Fibroblast of lung (primary cell): ENCODE results near the gene TAF5L. TPM values are rescaled to one million over a fixed set of nuclear protein-coding genes. Genes with fewer than 3 reads are reported as not detected.

Experiments
- DNase-seq, 2 donors: peaks; one replicate each; pipeline versions ENCODE4 v3.0.0 to v3.0.0-alpha.2; 2010; ENCODE audit warnings: low read depth in 2 of 2
- H2AFZ ChIP-seq: 2 replicates; pipeline ENCODE4 v1.5.1; 2012; ENCODE audit warnings: low read length, control low read depth, inconsistent platforms
- H3K27ac ChIP-seq: 2 replicates; pipeline ENCODE4 v1.5.1; 2011; ENCODE audit warnings: low read length, control low read depth; ENCODE audit not compliant: insufficient read depth
- H3K27me3 ChIP-seq: 2 replicates; pipeline ENCODE4 v1.5.1; 2011; ENCODE audit warnings: mild to moderate bottlenecking, low read length; ENCODE audit not compliant: control insufficient read depth, insufficient read depth
- H3K36me3 ChIP-seq: 2 replicates; pipeline ENCODE4 v1.5.1; 2011; ENCODE audit warnings: low read length; ENCODE audit not compliant: control insufficient read depth, insufficient read depth
- H3K4me1 ChIP-seq: 2 replicates; pipeline ENCODE4 v1.5.1; 2011; ENCODE audit warnings: low read length; ENCODE audit not compliant: control insufficient read depth, insufficient read depth; ENCODE audit errors: extremely low read depth
- H3K4me2 ChIP-seq: 2 replicates; pipeline ENCODE4 v1.5.1; 2011; ENCODE audit warnings: low read length, control low read depth; ENCODE audit not compliant: insufficient read depth; ENCODE audit errors: extremely low read depth
- H3K4me3 ChIP-seq, 4 experiments: fragments of 200-600 bp in 1 of 4; sonication (generic) in 1 of 4; replicated peaks in 1 of 4; 2 replicates each; pipeline ENCODE4 v1.5.1; 2011 to 2016; ENCODE audit warnings: low read length in 4 of 4, low read depth in 3 of 4, mild to moderate bottlenecking in 3 of 4, control low read depth in 2 of 4, inconsistent platforms in 1 of 4, mixed read lengths in 1 of 4; ENCODE audit not compliant: insufficient read depth in 1 of 4; ENCODE audit errors: control extremely low read depth in 1 of 4
- H3K79me2 ChIP-seq: 2 replicates; pipeline ENCODE4 v1.5.1; 2012; ENCODE audit warnings: mild to moderate bottlenecking, low read length, inconsistent platforms; ENCODE audit not compliant: control insufficient read depth, insufficient read depth
- H3K9ac ChIP-seq: 2 replicates; pipeline ENCODE4 v1.5.1; 2011; ENCODE audit warnings: mild to moderate bottlenecking, low read length, control low read depth; ENCODE audit not compliant: insufficient read depth
- H3K9me3 ChIP-seq: 2 replicates; pipeline ENCODE4 v1.5.1; 2012; ENCODE audit warnings: low read depth, low read length; ENCODE audit not compliant: control insufficient read depth, insufficient read depth
- H4K20me1 ChIP-seq: 2 replicates; pipeline ENCODE4 v1.5.1; 2011; ENCODE audit warnings: low read length; ENCODE audit not compliant: control insufficient read depth, insufficient read depth; ENCODE audit errors: extremely low read depth
- CTCF ChIP-seq, 2 donors: IDR thresholded peaks in 1 of 2; conservative IDR thresholded peaks in 1 of 2; 1 replicate in 1 of 2; 2 replicates in 1 of 2; pipeline ENCODE4 v1.5.1; 2011 to 2012; ENCODE audit warnings: low read length in 2 of 2, control low read depth in 1 of 2, inconsistent platforms in 1 of 2, low read depth in 1 of 2, mild to moderate bottlenecking in 1 of 2
- EZH2 ChIP-seq: IDR thresholded peaks from 2 replicates; pipeline ENCODE4 v1.5.1; 2012; ENCODE audit warnings: low read length, control low read depth, mild to moderate bottlenecking; ENCODE audit errors: missing control alignments
- polyA plus RNA-seq, 2 donors: library from polyadenylated mRNA; depleted of rRNA in 1 of 2; stranded (reverse) in 1 of 2; unstranded in 1 of 2; fragments of >200 nt; gene quantifications; 2 replicates each; pipeline ENCODE4 v1.2.1, GENCODE V29; 2011 to 2012; ENCODE audit warnings: missing spikeins in 1 of 2
- total RNA-seq: library from RNA; depleted of rRNA; stranded (reverse); fragments of >200 nt; gene quantifications from 2 replicates; pipeline ENCODE4 v1.2.1, GENCODE V29; 2014

TAF5L gene
- total and polyA plus RNA-seq, 2 donors (not counting 1 experiment from before 2014, with no cell fraction given): 17.3 to 18.6 TPM

- peaks cover 32% of the 10 kb centered on the region for H3K79me2 ChIP-seq
- H3K27ac ChIP-seq: no peak overlapping the region
- DNase-seq: peak in 1 of 2 donors; percentile 28
- H2AFZ ChIP-seq: no peak overlapping the region
- H3K9ac ChIP-seq: no peak overlapping the region
- TF ChIP-seq CTCF (conservative IDR thresholded peaks at IDR 0.05 in 1 of 2, IDR thresholded peaks at IDR 0.05 in 1 of 2; ENCODE audit: low read depth in 1 of 2, low read length in 2 of 2) (no peak), EZH2 (no peak)
- H3K36me3 ChIP-seq: no peaks in the 10 kb centered on the region
- H3K27me3 ChIP-seq: no peaks in the 10 kb centered on the region
- no peaks in the 10 kb centered on the region for H3K9me3 ChIP-seq
- H3K4me3 ChIP-seq: no peak overlapping the region
- no peaks in the 10 kb centered on the region for H3K4me1 ChIP-seq
- no peak overlapping the region for H3K4me2 ChIP-seq
- no peaks in the 10 kb centered on the region for H4K20me1 ChIP-seq
Observed at GRCh38 chr1:229554886-229555621, 70.9 kb downstream of the TAF5L start.

GRCh38 chr1:229553621-229554130, 72.2 kb downstream of the TAF5L start:
- DNase-seq: no peak
- Histone ChIP-seq H3K4me3 (no peak overlapping the region), H3K9ac (no peak overlapping the region), H4K20me1 (no peaks in the 10 kb centered on the region), H2AFZ (no peak overlapping the region), H3K79me2 (peaks cover 37% of the 10 kb centered on the region), H3K4me2 (no peak overlapping the region), H3K36me3 (peaks cover 3% of the 10 kb centered on the region), H3K4me1 (no peaks in the 10 kb centered on the region), H3K27me3 (no peaks in the 10 kb centered on the region), H3K9me3 (no peaks in the 10 kb centered on the region), H3K27ac (no peak overlapping the region)
- TF ChIP-seq CTCF (conservative IDR thresholded peaks at IDR 0.05 in 1 of 2, IDR thresholded peaks at IDR 0.05 in 1 of 2; ENCODE audit: low read depth in 1 of 2, low read length in 2 of 2) (no peak), EZH2 (no peak)

- H3K4me1 ChIP-seq: no peaks in the 10 kb centered on the region
- H3K9ac ChIP-seq: no peak overlapping the region
- no peak overlapping the region for H3K27ac ChIP-seq
- peaks cover 3% of the 10 kb centered on the region for H3K36me3 ChIP-seq
- TF ChIP-seq EZH2 (no peak), CTCF (conservative IDR thresholded peaks at IDR 0.05 in 1 of 2, IDR thresholded peaks at IDR 0.05 in 1 of 2; ENCODE audit: low read depth in 1 of 2, low read length in 2 of 2) (no peak)
- no peaks in the 10 kb centered on the region for H4K20me1 ChIP-seq
- H3K27me3 ChIP-seq: no peaks in the 10 kb centered on the region
- H3K79me2 ChIP-seq: peaks cover 36% of the 10 kb centered on the region
- no peak overlapping the region for H3K4me2 ChIP-seq
- H2AFZ ChIP-seq: no peak overlapping the region
- H3K9me3 ChIP-seq: no peaks in the 10 kb centered on the region
- no peak overlapping the region for H3K4me3 ChIP-seq
- DNase-seq: no peak
Observed at GRCh38 chr1:229552732-229553131, 73.2 kb downstream of the TAF5L start.
